Smooth muscle cell of the brain vasculature (primary cell): ENCODE measurements around the gene HACD4.
A peak's percentile ranks its signal among the peaks of the same experiment; 100 is the strongest.

Source experiments
- DNase-seq: peaks from one replicate; pipeline ENCODE4 v3.0.0-alpha.2; 2012; ENCODE audit warnings: low read depth, low spot score

HACD4 gene

GRCh38 chr9:21031091-21031807 lies at the start of gene HACD4:
Gene HACD4, minus strand, starts transcription at chr9:21031640. Its CDS starts 50 bp downstream, at chr9:21031590.
- DNase-seq: no peak

- no peak for DNase-seq
Measured at GRCh38 chr9:21080793-21081192, 49.4 kb upstream of the HACD4 start.

GRCh38 chr9:21078702-21079101 lies 47.3 kb upstream of the HACD4 start:
- DNase-seq: no peak

GRCh38 chr9:21077781-21078180 lies 46.3 kb upstream of the HACD4 start, which contains the start of gene IFNB1:
Gene IFNB1, minus strand, starts transcription at chr9:21077942. Its CDS starts 73 bp downstream, at chr9:21077869.
- no peak for DNase-seq

- no peak for DNase-seq
Measured at GRCh38 chr9:21075484-21075883, 44.0 kb upstream of the HACD4 start.

GRCh38 chr9:21070906-21071305 lies 39.5 kb upstream of the HACD4 start:
- no peak for DNase-seq

GRCh38 chr9:21070171-21070571 lies 38.7 kb upstream of the HACD4 start:
- peak; percentile 80 for DNase-seq

- peak; percentile 21 for DNase-seq
Measured at GRCh38 chr9:21060919-21061561, 29.6 kb upstream of the HACD4 start.

- DNase-seq: no peak
Measured at GRCh38 chr9:21056931-21057330, 25.5 kb upstream of the HACD4 start.

GRCh38 chr9:21053851-21054250 lies 22.4 kb upstream of the HACD4 start:
- no peak for DNase-seq

GRCh38 chr9:21047281-21047691 lies 15.8 kb upstream of the HACD4 start:
- DNase-seq: no peak

- DNase-seq: no peak
Measured at GRCh38 chr9:21043841-21044240, 12.4 kb upstream of the HACD4 start.

- DNase-seq: no peak
Measured at GRCh38 chr9:21042466-21042865, 11.0 kb upstream of the HACD4 start.

- DNase-seq: no peak
Measured at GRCh38 chr9:21039302-21039701, 7.9 kb upstream of the HACD4 start.

GRCh38 chr9:21037278-21037677 lies 5.8 kb upstream of the HACD4 start:
- DNase-seq: no peak

- no peak for DNase-seq
Measured at GRCh38 chr9:21031808-21032183, 356 bp upstream of the HACD4 start.

GRCh38 chr9:21030389-21031035 lies 928 bp downstream of the HACD4 start:
- peak; percentile 29 for DNase-seq

GRCh38 chr9:21029661-21030060 lies 1.8 kb downstream of the HACD4 start:
- no peak for DNase-seq

- DNase-seq: no peak
Measured at GRCh38 chr9:21028466-21028865, 3.0 kb downstream of the HACD4 start.

GRCh38 chr9:21027295-21027694 lies 4.1 kb downstream of the HACD4 start:
- DNase-seq: no peak

- no peak for DNase-seq
Measured at GRCh38 chr9:21023861-21024260, 7.6 kb downstream of the HACD4 start.

GRCh38 chr9:21018177-21018576 lies 13.3 kb downstream of the HACD4 start:
- no peak for DNase-seq
